Prostate gland (tissue), 2 donors: ENCODE data around the gene SLC25A21.
"Not testable (repeated sequence)": the region's sequence is repeated elsewhere in the genome, so short reads cannot be mapped to it uniquely, and the experiment has no call there.

Experiments used
- CTCF ChIP-seq, 4 experiments: fragments of 200-600 bp in 2 of 4; fragments of 450-650 bp in 2 of 4; sonication (generic) in 2 of 4; IDR thresholded peaks; 1 replicate in 3 of 4; 2 replicates in 1 of 4; pipeline ENCODE4 v1.5.1; 2016 to 2019; ENCODE audit warnings: antibody characterized with exemption in 4 of 4, mild to moderate bottlenecking in 2 of 4, moderate library complexity in 2 of 4
- POLR2A ChIP-seq: fragments of 450-650 bp; IDR thresholded peaks from one replicate; pipeline ENCODE4 v1.6.1; 2016; ENCODE audit warnings: antibody characterized with exemption, mild to moderate bottlenecking
- POLR2AphosphoS5 ChIP-seq: sonication (generic); formaldehyde crosslinking; IDR thresholded peaks from one replicate; pipeline ENCODE4 v1.6.1; 2017; ENCODE audit warnings: antibody characterized with exemption

- not testable (repeated sequence) for TF ChIP-seq CTCF (IDR thresholded peaks at IDR 0.05); POLR2A; POLR2AphosphoS5
These were observed 17.3 kb upstream of the SLC25A21 start for GRCh38 chr14:37189733-37190132.
